GM23248 (cell line): ENCODE measurements around the gene AQP7.

Experiments
- EZH2 ChIP-seq: fragments of 200-600 bp; sonication (generic); IDR thresholded peaks from 2 replicates; pipeline ENCODE4 v1.6.1; 2018; ENCODE audit warnings: antibody characterized with exemption, mild to moderate bottlenecking; ENCODE audit not compliant: insufficient read depth, poor library complexity, severe bottlenecking
- EZH2phosphoT487 ChIP-seq: fragments of 200-600 bp; sonication (generic); IDR thresholded peaks from 2 replicates; pipeline ENCODE4 v1.6.1; 2018; ENCODE audit warnings: antibody characterized with exemption, moderate library complexity, mild to moderate bottlenecking, low read depth; ENCODE audit not compliant: insufficient read depth

DNA sequence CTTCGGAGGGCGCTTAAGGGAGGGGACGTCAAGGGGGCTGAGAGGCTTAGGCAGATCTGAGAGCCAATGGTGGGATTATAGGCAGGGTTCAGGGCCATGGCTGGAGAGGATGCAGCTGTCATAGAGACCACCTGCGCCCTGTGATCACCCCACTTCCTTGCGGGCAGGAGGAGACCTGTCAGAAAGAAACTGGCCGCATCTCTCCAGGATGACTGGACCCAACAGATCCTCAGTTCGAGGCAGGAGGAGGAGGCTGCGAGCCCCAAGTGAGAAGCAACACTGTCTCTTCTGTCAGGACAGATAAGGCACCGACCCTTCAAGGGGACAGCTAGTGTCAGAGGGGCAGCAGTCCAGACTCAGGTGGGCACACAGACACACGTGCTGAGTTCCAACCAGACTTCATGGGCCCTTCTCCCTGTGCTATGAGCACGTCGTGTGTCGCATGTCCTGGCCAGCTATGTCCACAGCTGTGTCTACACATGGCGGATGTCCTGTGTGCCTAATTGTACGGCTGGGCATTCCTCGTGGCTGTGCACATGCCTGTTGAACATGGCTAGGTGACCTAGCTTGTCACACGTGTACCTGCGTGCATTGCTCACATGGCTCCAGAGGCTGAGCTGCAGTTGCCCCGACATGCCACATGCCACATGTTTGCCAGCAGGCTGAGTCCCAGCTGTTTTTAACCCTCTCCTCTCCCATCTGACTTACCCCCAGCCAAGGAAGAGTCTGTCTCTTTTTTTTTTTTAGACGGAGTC lies 45.6 kb upstream of the AQP7 start:
- TF ChIP-seq EZH2 (no peak), EZH2phosphoT487 (no peak)
